Esophagus squamous epithelium (tissue), 4 donors: ENCODE data around the gene MAPK8IP3.

Experiments used
- POLR2A ChIP-seq, 4 donors: fragments of 450-650 bp; IDR thresholded peaks; one replicate each; pipeline ENCODE4 v1.6.1; 2017; ENCODE audit warnings: antibody characterized with exemption in 4 of 4, mild to moderate bottlenecking in 4 of 4, moderate library complexity in 3 of 4
- TF ChIP-seq, protein P1 (sequence below), 6 experiments: fragments of 450-650 bp in 4 of 6; fragments of 200-600 bp in 2 of 6; sonication (generic) in 2 of 6; IDR thresholded peaks; one replicate each; pipeline ENCODE4 v1.5.1; 2016 to 2019; ENCODE audit warnings: antibody characterized with exemption in 6 of 6, mild to moderate bottlenecking in 4 of 6, moderate library complexity in 4 of 6

DNA sequence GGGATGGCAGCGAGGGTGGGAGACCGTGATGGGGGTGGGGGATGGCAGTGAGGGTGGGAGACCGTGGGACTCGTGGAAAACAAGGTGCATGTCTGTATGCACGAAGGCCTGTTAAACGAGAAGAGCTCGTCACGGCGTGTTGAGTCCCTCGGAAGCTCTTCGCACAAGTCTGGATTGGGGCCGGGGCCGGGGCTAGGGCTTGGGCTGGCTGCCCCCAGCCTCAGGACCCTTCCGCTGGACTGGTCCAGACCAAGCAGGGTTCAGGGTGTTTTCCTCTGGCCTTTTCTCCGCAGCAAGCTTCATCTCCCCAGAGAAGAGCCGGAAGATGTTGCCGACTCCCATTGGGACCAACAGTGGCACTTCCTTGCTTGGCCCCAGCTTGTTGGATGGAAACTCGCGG lies 35.6 kb upstream of the MAPK8IP3 start:
- TF ChIP-seq, protein P1, sequence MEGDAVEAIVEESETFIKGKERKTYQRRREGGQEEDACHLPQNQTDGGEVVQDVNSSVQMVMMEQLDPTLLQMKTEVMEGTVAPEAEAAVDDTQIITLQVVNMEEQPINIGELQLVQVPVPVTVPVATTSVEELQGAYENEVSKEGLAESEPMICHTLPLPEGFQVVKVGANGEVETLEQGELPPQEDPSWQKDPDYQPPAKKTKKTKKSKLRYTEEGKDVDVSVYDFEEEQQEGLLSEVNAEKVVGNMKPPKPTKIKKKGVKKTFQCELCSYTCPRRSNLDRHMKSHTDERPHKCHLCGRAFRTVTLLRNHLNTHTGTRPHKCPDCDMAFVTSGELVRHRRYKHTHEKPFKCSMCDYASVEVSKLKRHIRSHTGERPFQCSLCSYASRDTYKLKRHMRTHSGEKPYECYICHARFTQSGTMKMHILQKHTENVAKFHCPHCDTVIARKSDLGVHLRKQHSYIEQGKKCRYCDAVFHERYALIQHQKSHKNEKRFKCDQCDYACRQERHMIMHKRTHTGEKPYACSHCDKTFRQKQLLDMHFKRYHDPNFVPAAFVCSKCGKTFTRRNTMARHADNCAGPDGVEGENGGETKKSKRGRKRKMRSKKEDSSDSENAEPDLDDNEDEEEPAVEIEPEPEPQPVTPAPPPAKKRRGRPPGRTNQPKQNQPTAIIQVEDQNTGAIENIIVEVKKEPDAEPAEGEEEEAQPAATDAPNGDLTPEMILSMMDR (IDR thresholded peaks at IDR 0.05) = no peak
- no peak for TF ChIP-seq POLR2A (IDR thresholded peaks at IDR 0.05)
